HL-60/S4 (cell line): ENCODE measurements around the gene DCDC2B.

Experiments used
- in situ Hi-C: fragments of 300-500 bp; cut with MboI; formaldehyde crosslinking; loops from 2 replicates; pipeline ENCODE4 v1.14.3; 2022; ENCODE audit warnings: low sequenced_read_pairs

Gene DCDC2B

DNA sequence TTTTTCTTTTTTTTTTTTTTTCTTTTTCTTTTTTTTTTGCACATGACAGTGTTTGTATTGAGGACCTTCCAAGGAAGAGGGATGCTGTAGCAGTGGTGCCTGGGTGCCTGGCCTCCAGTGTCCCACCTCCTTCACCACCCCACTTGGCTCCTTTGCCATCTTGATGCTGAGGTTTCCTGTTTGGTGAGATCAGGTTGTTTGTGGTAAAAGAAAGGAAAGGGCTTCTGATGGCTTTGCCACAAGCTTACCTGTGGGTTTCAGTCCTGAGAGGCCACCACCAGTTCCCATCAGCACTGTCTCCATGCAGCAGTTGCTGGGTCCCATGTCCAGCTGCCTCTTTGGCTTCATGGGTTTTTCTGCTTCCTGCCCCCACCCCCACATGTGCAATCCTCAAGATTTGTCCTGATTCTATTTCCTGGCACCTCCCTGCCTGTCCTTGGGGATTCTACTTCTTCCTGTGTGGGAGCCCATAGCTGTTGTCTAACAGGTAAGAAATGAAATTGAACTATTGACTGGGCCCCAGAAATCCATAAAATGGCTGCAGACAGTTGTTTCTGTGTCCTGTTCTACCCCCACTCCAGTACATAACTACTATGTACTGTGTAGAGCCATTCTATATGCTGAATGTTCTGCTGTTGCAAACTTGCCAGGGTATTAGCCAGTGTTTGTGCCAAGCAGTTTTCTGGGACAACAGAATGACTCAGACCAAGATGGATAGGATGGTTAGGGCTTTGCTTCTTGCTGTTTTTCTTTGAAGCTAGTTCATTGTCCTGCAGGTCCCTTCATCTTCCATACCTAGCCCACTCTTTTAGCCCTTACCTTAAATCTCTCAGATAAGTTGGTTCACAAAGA lies 12.7 kb upstream of the DCDC2B start:
- in situ Hi-C loops, result no loop called here

DNA sequence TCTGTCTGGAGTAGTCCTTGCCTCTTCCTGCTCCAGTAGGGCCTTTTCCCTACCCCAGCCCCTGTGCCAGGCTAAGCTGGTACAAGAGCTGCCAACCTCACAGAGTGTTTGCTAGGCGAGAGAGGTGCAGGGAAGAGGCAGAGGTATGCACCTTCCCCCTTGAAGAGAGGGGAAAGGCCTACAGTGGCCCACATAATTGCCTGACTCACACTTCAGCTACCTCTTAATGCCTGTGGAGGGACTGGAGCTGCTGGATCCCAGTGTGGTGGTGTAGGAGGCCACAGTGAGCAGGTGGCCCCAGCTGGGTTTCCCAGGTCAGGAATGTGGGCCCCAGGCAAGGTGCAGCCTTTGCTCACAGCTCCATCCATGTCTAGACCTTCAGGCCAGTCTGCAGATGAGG lies 11.8 kb upstream of the DCDC2B start:
- in situ Hi-C loops, result no loop called here

- in situ Hi-C loops, result no loop called here
These were observed 11.1 kb upstream of the DCDC2B start for GRCh38 chr1:32197837-32198236.

DNA sequence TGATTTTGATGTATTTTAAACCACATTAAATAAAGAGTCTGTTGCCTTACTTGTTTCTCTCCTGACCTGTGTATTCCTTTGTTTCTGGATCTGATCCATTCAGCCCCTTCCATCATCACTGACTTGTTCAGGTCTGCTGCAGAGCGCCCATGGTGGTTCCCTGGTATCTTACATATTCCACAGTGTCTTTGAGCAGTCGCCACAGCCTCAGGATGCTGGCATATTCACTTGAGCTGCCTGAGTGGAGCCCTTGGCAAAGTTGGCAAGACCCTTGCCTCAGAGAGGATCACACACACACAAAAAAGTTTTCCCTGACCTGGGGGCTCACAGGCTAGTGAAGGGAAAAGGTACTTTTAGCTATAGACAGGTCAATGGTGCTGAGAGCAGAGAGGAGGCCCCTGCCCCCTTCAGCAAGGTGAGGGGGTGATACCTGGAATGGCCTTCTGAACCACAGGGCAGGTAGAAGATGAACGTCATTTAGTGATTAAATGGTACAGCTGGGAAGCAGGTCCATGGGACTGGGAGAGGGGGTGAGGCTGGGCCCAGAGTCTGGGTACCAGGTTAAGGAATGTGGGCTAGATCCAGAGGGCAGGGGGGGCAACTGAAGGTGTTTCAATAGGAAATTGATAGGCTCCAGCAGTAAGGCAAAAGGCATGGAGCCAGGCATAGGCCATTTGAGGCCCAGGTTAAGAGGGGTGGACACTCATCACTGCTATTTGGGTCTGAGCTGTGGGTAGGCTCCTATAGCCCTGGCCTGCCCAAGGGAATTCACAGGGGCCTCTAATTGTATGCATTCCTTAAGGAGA lies 10.4 kb upstream of the DCDC2B start:
- in situ Hi-C loops, result no loop called here

DNA sequence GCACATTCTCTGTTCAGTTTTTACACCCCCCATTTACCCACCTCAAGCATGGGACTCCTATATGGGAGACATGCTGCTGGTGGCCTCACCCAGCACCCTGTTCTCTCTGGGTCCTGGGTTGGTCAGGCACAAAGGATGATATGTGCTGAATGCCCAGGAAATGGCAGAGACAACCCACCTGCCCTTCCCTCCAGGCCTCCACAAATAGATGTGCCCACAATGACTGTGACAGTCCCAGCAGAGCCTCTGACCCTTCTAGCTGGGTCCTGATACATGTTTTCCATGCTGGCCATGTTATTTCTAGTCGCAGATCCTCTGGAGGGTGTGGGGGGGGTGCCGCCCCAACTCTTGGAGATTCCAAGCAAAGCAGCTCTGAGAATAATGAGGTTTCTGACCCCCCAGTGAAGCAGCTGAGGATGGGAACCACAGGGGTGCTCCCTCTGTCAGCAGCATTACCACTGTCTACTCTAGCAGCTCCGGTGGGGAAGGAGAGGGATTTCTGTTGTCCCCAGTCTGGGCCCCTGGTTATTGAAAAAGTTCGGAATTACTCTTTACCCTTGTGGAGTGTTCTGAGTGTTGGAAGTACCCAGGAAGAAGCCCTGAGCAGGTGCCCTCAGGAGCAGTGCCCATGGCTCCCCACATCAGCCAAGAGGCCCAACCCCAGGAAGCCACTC lies 9.7 kb upstream of the DCDC2B start:
- in situ Hi-C loops, result no loop called here

DNA sequence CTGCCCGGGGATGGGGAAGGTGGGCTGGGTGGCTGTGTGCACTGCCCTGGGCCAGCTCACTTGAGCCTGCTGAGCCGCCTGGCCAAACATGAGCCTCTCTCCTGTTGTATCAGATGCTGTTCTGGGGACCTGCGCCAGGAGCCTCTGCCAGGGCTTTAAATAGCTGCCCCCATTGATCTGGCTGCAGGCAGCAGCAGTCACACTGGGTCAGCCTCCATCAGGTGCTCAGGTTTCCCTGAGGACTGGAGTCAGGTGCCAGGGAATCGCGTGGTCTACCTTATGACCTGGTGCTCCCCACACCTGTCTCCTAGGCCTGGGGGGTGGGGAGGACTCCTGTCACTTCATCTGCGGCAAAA lies 9.2 kb upstream of the DCDC2B start:
- in situ Hi-C loops, result no loop called here

DNA sequence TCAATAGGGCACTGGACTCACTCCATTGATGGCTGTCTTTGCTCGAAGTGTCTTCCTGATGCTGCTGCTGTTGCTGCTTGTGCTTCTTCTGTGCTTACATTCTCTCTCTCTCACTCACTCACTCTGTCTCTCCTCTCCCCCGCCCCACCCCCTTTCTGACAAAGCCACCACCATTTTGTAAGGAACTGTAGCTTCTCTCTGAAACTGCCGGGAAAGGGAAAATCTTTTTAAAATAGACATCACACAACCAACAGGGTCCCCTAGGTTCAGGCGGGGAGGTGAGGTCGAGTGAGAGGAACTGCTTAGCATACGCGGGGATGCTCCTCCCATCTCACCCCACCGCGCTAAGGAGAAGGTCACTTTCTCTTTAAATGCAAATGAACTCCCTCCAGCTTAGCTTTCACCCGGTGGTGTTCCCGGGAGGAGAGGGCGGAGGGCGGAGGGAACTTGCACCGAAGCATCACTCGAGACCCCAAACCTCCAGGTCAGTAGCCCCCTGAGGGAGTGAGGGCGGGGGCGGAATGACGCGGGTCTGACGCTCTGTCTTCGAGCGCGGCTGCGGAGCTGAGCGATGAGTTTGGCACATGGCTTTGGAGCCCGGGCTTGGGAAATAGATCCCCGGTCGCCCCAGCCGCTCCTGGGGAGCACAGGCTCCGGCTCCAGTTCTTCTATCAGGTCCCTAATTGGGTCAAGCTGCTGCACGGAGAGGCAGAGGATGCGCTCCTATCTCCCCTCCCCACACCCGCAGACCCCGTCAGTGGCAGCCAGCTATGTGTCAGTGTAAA lies 8.5 kb upstream of the DCDC2B start, which contains the start of gene CCDC28B:
Gene CCDC28B (plus strand): TSS at position 370 of the 785 bp plus-strand sequence. CDS start 1,341 bp downstream, outside the sequence.
- in situ Hi-C loops, result no loop called here

- in situ Hi-C loops, result no loop called here
These were observed 7.7 kb upstream of the DCDC2B start for GRCh38 chr1:32201011-32201855.

GRCh38 chr1:32204943-32205361 lies 3.9 kb upstream of the DCDC2B start:
- in situ Hi-C loops, result no loop called here

GRCh38 chr1:32205401-32206370 lies 3.2 kb upstream of the DCDC2B start, which contains the start of gene IQCC:
Gene IQCC, plus strand, starts transcription at chr1:32205671. Its CDS starts 11 bp downstream, at chr1:32205682.
- in situ Hi-C loops, result no loop called here

GRCh38 chr1:32208469-32208868 lies 420 bp upstream of the DCDC2B start:
- in situ Hi-C loops, result no loop called here

DNA sequence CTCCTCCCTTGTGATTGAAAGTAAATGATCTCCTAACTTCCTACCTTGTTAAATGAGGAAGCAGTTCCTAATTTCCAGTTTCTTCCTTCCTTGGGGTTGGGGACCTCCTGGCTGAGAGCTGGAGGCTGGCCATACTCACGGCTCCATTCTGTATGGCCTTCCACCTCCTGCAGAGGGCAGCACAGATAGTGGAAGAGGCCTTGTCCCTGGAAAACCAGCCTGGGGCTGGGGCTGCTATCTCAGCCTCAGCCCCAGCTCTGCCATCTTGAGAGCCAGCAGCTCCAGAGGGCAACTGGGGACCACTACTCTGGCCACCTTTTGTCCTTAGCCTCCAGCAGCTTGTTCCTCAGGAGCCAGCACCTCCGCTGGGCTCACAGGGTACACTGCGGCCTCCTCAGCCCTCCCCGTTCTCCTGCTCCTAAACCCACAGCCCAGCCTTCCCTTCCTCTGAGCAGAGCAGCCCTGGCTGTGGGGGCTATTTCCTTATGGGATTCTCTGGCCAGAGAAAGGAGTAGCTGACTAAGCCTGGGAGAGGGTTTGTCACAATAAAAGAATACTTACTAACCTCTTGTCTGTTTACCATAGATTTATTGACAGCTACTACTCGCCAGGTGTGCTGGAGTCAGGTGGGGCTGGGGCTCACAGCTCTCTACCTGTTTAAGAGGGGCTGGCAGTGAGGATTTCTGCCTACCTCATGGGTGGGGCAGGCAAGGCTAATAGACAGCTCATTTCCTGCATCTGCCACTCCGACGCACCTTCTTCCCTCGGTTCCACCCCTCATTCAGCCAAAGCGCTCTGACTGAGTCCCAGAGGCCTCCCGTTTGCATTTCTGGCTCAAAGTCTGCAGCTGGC lies 7.0 kb downstream of the DCDC2B start:
- in situ Hi-C loops, result no loop called here

GRCh38 chr1:32216566-32216965 lies 7.7 kb downstream of the DCDC2B start:
- in situ Hi-C loops, result no loop called here

DNA sequence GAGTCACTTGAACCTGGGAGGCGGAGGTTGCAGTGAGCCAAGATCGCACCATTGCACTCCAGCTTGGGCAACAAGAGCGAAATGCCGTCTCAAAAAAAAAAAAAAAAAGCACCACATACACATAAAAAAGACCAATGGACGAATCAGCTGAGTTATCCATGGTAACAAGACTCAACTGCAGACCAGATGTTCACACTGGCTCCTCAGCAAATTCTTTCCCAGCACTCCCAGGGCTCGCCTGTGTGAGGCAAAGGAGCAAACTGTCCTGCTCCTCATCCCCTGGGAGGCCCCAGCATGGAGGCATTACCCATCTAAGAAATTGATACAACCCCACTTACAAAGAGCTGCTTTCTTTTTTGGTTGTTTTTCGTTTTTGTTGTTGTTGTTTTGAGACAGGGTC lies 10.1 kb downstream of the DCDC2B start:
- in situ Hi-C loops, result no loop called here

DNA sequence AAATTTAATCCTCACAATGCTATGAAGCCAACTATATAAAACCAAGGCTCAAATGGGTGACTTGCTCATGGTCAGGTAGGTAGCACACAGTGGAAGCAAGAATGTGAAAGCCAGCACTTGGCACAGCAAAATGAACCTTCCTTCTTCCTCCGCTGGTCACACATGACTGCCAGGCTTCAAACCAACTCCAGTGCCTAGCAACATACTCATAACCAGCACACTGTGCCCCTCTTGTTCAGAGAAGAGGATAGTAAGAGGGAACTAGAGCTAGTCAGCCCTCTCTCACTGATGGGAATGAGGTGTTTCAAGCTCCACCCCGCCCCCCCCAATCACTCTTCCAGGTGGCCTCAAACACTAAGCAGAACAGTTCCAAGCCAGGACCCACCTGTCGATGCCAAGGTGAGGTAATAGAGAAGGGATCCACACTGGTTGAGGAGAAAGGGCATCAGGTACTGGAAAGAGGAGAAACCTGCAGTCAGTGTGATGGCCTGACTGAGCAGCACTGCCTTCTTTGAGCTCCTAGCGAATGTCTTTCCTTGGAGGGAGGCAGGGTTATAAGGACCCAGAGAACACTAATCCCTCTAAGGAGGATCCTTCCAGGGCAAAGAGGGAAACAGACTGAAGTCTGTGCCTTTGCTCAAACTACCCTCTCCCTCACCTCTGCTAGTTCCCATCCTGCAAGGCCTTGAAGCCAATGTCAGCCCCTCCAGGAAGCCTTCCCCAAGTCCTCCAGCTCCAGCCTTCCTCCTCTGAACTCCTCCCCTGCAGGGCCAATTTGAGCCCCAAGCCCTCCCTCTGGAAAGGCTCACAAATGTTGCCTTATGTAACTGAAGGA lies 12.1 kb downstream of the DCDC2B start:
- in situ Hi-C loops, result no loop called here

- in situ Hi-C loops, result no loop called here
These were observed 12.7 kb downstream of the DCDC2B start for GRCh38 chr1:32221581-32221979.
